T47D (cell line): ENCODE data around the gene IFT20.
A peak's percentile ranks its signal among the peaks of the same experiment; 100 is the strongest.

ENCODE experiments used
- DNase-seq, 2 experiments: peaks; one replicate each; pipeline versions ENCODE4 v3.0.0 to v3.0.0-alpha.2; 2011 to 2012; ENCODE audit warnings: low read depth in 1 of 2, low spot score in 1 of 2
- JUND ChIP-seq: IDR thresholded peaks from 2 replicates; pipeline ENCODE4 v1.6.1; 2012; ENCODE audit warnings: low read depth
- in situ Hi-C: cut with HindIII; loops from 2 replicates; pipeline ENCODE4 v1.10.0; 2016; ENCODE audit warnings: low sequenced_read_pairs, low pct_unique_long_range_greater_than_20kb

Gene IFT20

GRCh38 chr17:28335201-28335958 is at the start of gene IFT20, which contains the start of gene TNFAIP1:
Gene IFT20 (minus strand): TSS chr17:28335472. CDS start chr17:28331985, 3,487 bp downstream.
Gene TNFAIP1 (plus strand): TSS chr17:28335761. CDS start chr17:28339522, 3,761 bp downstream.
- peak; percentile 56; the same call in 1 of the 2 replicates for TF ChIP-seq JUND
- in situ Hi-C loops = no loop called here
- peak; percentile 94 to 100 for DNase-seq

- DNase-seq = no peak
- in situ Hi-C loops = no loop called here
- no peak for TF ChIP-seq JUND
These were observed 49.7 kb upstream of the IFT20 start for GRCh38 chr17:28385037-28385400.

- in situ Hi-C loops = no loop called here
- DNase-seq = no peak
- no peak for TF ChIP-seq JUND
These were observed 49.2 kb upstream of the IFT20 start for GRCh38 chr17:28384281-28385036.

GRCh38 chr17:28381141-28381825 is 46.0 kb upstream of the IFT20 start:
- DNase-seq = no peak
- no peak for TF ChIP-seq JUND
- in situ Hi-C loops = no loop called here

GRCh38 chr17:28379814-28380801 is 44.8 kb upstream of the IFT20 start:
- peak in 1 of 2 experiments; percentile 85 for DNase-seq
- TF ChIP-seq JUND = no peak
- in situ Hi-C loops = no loop called here

- no peak for TF ChIP-seq JUND
- in situ Hi-C loops = no loop called here
- no peak for DNase-seq
These were observed 37.6 kb upstream of the IFT20 start for GRCh38 chr17:28372945-28373274.

GRCh38 chr17:28372203-28372944 is 37.1 kb upstream of the IFT20 start:
- in situ Hi-C loops = no loop called here
- no peak for TF ChIP-seq JUND
- no peak for DNase-seq

GRCh38 chr17:28371245-28372202 is 36.3 kb upstream of the IFT20 start, which contains the start of gene SARM1:
Gene SARM1 (plus strand): TSS chr17:28371694. CDS start chr17:28372033, 339 bp downstream.
- no peak for TF ChIP-seq JUND
- in situ Hi-C loops = no loop called here
- DNase-seq = peak; percentile 42 to 76

- in situ Hi-C loops = no loop called here
- no peak for DNase-seq
- no peak for TF ChIP-seq JUND
These were observed 35.5 kb upstream of the IFT20 start for GRCh38 chr17:28370744-28371103.

- DNase-seq = no peak
These were observed 34.9 kb upstream of the IFT20 start, which contains the start of gene VTN for GRCh38 chr17:28370035-28370743. Gene VTN (minus strand): TSS chr17:28370307. CDS start chr17:28370203, 104 bp downstream.

More at GRCh38 chr17:28370035-28370743, 34.9 kb upstream of the IFT20 start, which contains the start of gene VTN:
- TF ChIP-seq JUND = no peak
- in situ Hi-C loops = no loop called here
